ENCODE measurements around the gene SCAI.

GRCh38 chr9:125008599-125008998 is 134.7 kb downstream of the SCAI start:
- TF ChIP-seq CTCF (IDR thresholded peaks at IDR 0.05 in 8 of 11, conservative IDR thresholded peaks at IDR 0.05 in 3 of 11) (no peak), POLR2AphosphoS5 (IDR thresholded peaks at IDR 0.05) (no peak)

All from spleen (tissue), 7 donors.